HG03457 (cell line): Measurements from ENCODE around the gene URB2.
"Not testable (repeated sequence)": the region's sequence is repeated elsewhere in the genome, so short reads cannot be mapped to it uniquely, and the experiment has no call there.

Experiments
- ATAC-seq: cut with Tn5 transposase; IDR thresholded peaks from one replicate; pipeline ENCODE4 v1.9.1; 2021; ENCODE audit warnings: moderate number of reproducible peaks; ENCODE audit not compliant: unreplicated experiment

Gene URB2

GRCh38 chr1:229613938-229614337 is 12.1 kb upstream of the URB2 start:
- ATAC-seq: no peak

- ATAC-seq: no peak
These were observed 11.3 kb upstream of the URB2 start for GRCh38 chr1:229614701-229615100.

GRCh38 chr1:229617351-229618100 is 8.5 kb upstream of the URB2 start:
- no peak for ATAC-seq

- ATAC-seq: no peak
These were observed 7.0 kb upstream of the URB2 start for GRCh38 chr1:229619002-229619401.

GRCh38 chr1:229619614-229620013 is 6.4 kb upstream of the URB2 start:
- ATAC-seq: no peak

GRCh38 chr1:229620876-229621275 is 5.2 kb upstream of the URB2 start:
- no peak for ATAC-seq

- no peak for ATAC-seq
These were observed 4.4 kb upstream of the URB2 start for GRCh38 chr1:229621663-229622062.

GRCh38 chr1:229622641-229623120 is 3.4 kb upstream of the URB2 start:
- not testable (repeated sequence) for ATAC-seq

- no peak for ATAC-seq
These were observed 2.8 kb upstream of the URB2 start for GRCh38 chr1:229623225-229623624.

GRCh38 chr1:229623838-229624237 is 2.2 kb upstream of the URB2 start:
- ATAC-seq: no peak

- ATAC-seq: no peak
These were observed 1.5 kb upstream of the URB2 start for GRCh38 chr1:229624521-229625070.

GRCh38 chr1:229625071-229625914 is 754 bp upstream of the URB2 start:
- no peak for ATAC-seq

GRCh38 chr1:229627003-229627402 is 956 bp downstream of the URB2 start:
- ATAC-seq: no peak

GRCh38 chr1:229629261-229629660 is 3.2 kb downstream of the URB2 start:
- no peak for ATAC-seq

GRCh38 chr1:229631148-229631547 is 5.1 kb downstream of the URB2 start:
- ATAC-seq: no peak

- ATAC-seq: no peak
These were observed 5.9 kb downstream of the URB2 start for GRCh38 chr1:229631966-229632365.

- no peak for ATAC-seq
These were observed 10.0 kb downstream of the URB2 start for GRCh38 chr1:229636042-229636441.

GRCh38 chr1:229637746-229638145 is 11.7 kb downstream of the URB2 start:
- ATAC-seq: no peak

GRCh38 chr1:229640455-229640854 is 14.4 kb downstream of the URB2 start:
- ATAC-seq: no peak

GRCh38 chr1:229641306-229641705 is 15.3 kb downstream of the URB2 start:
- no peak for ATAC-seq

GRCh38 chr1:229642376-229642775 is 16.3 kb downstream of the URB2 start:
- no peak for ATAC-seq

- ATAC-seq: no peak
These were observed 16.9 kb downstream of the URB2 start for GRCh38 chr1:229642970-229643369.
